ENCODE measurements around the gene ZNF672. TPM values are rescaled to one million over a fixed set of nuclear protein-coding genes. Genes with fewer than 3 reads are reported as not detected.

Gene ZNF672
- total and polyA plus RNA-seq, 4 donors = 6.4 to 28.0 (median 20.1) TPM

DNA sequence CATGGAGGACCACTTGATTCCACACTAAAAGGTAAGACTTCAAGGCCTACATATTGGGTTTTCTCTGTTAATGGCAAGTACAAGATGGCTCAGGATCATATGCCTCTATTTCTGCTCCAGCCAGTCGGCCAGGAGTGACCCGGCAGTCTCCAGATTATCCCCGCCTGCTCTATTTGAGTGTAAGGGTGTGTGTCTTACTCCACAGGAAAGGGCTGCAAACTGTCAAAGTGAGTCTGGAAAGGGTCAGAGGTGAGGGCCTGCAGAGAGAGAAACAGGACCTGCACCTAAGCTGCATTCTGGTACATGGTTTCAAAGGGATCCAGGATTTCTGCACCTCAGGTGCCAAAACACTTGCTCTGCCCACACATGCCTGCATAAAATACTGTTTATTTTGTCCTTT is 11.6 kb downstream of the ZNF672 start:
- H3K4me3 ChIP-seq (ENCODE audit: low read depth in 1 of 3, low read length in 3 of 3) = no peak overlapping the region
- TF ChIP-seq, protein P1, sequence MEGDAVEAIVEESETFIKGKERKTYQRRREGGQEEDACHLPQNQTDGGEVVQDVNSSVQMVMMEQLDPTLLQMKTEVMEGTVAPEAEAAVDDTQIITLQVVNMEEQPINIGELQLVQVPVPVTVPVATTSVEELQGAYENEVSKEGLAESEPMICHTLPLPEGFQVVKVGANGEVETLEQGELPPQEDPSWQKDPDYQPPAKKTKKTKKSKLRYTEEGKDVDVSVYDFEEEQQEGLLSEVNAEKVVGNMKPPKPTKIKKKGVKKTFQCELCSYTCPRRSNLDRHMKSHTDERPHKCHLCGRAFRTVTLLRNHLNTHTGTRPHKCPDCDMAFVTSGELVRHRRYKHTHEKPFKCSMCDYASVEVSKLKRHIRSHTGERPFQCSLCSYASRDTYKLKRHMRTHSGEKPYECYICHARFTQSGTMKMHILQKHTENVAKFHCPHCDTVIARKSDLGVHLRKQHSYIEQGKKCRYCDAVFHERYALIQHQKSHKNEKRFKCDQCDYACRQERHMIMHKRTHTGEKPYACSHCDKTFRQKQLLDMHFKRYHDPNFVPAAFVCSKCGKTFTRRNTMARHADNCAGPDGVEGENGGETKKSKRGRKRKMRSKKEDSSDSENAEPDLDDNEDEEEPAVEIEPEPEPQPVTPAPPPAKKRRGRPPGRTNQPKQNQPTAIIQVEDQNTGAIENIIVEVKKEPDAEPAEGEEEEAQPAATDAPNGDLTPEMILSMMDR (IDR thresholded peaks at IDR 0.05; ENCODE audit: low read depth, low read length, missing input control) = no peak
- H3K36me3 ChIP-seq (ENCODE audit: control insufficient read depth in 4 of 4, insufficient read depth in 3 of 4, low read depth in 1 of 4, low read length in 3 of 4) = peaks cover 11 to 58% (median 36%) of the 10 kb centered on the region in 4 donors
- 91% methylated on average over 3 of the region's 3 CpGs for WGBS
- no peaks in the 10 kb centered on the region for H3K4me1 ChIP-seq (ENCODE audit: control insufficient read depth in 4 of 4, insufficient read depth in 4 of 4, low read length in 3 of 4)
- no peak overlapping the region for H3K9ac ChIP-seq (ENCODE audit: low read depth in 1 of 2, low read length in 2 of 2)
- no peak for DNase-seq (ENCODE audit: low spot score)
- H3K27me3 ChIP-seq (ENCODE audit: control insufficient read depth in 4 of 4, insufficient read depth in 4 of 4, low read length in 3 of 4) = no peaks in the 10 kb centered on the region
- no peak overlapping the region for H3K27ac ChIP-seq (ENCODE audit: low read depth in 1 of 2, low read length in 2 of 2)
- no peaks in the 10 kb centered on the region for H3K9me3 ChIP-seq (ENCODE audit: control insufficient read depth in 4 of 4, low read length in 3 of 4)

GRCh38 chr1:248850124-248850523 is 12.1 kb downstream of the ZNF672 start:
- H3K27me3 ChIP-seq (ENCODE audit: control insufficient read depth in 4 of 4, insufficient read depth in 4 of 4, low read length in 3 of 4) = no peaks in the 10 kb centered on the region
- H3K4me3 ChIP-seq (ENCODE audit: low read depth in 1 of 3, low read length in 3 of 3) = no peak overlapping the region
- H3K27ac ChIP-seq (ENCODE audit: low read depth in 1 of 2, low read length in 2 of 2) = no peak overlapping the region
- no peaks in the 10 kb centered on the region for H3K9me3 ChIP-seq (ENCODE audit: control insufficient read depth in 4 of 4, low read length in 3 of 4)
- no peaks in the 10 kb centered on the region for H3K4me1 ChIP-seq (ENCODE audit: control insufficient read depth in 4 of 4, insufficient read depth in 4 of 4, low read length in 3 of 4)
- no peak overlapping the region for H3K9ac ChIP-seq (ENCODE audit: low read depth in 1 of 2, low read length in 2 of 2)
- H3K36me3 ChIP-seq (ENCODE audit: control insufficient read depth in 4 of 4, insufficient read depth in 3 of 4, low read depth in 1 of 4, low read length in 3 of 4) = peaks cover 11 to 56% (median 35%) of the 10 kb centered on the region in 4 donors
- 95% methylated on average over 9 of the region's 9 CpGs for WGBS
- no peak for TF ChIP-seq REST (IDR thresholded peaks at IDR 0.05)
- TF ChIP-seq, protein P1 (IDR thresholded peaks at IDR 0.05; ENCODE audit: low read depth, low read length, missing input control) = no peak
- TF ChIP-seq ZBTB33 (IDR thresholded peaks at IDR 0.05) = no peak
- no peak for TF ChIP-seq FOXA2 (IDR thresholded peaks at IDR 0.05)
- no peak for TF ChIP-seq FOXA1 (IDR thresholded peaks at IDR 0.05)
- no peak for TF ChIP-seq HNF4A (conservative IDR thresholded peaks at IDR 0.05)
- no peak for TF ChIP-seq RAD21 (IDR thresholded peaks at IDR 0.05)
- TF ChIP-seq EGR1 (IDR thresholded peaks at IDR 0.05; ENCODE audit: low read depth in 2 of 2) = no peak
- no peak for TF ChIP-seq GABPA (IDR thresholded peaks at IDR 0.05 in 1 of 2, conservative IDR thresholded peaks at IDR 0.05 in 1 of 2)
- TF ChIP-seq SP1 (IDR thresholded peaks at IDR 0.05) = no peak
- TF ChIP-seq JUND (IDR thresholded peaks at IDR 0.05) = no peak
- TF ChIP-seq YY1 (IDR thresholded peaks at IDR 0.05) = no peak
- TF ChIP-seq TAF1 (conservative IDR thresholded peaks at IDR 0.05) = no peak
- no peak for TF ChIP-seq HNF4G (IDR thresholded peaks at IDR 0.05)
- DNase-seq (ENCODE audit: low spot score) = no peak

Measured in liver (tissue), 9 donors.